HG03520 (cell line): Measurements from ENCODE around the gene SLC30A2.

ENCODE experiments used
- ATAC-seq: cut with Tn5 transposase; IDR thresholded peaks from one replicate; pipeline ENCODE4 v1.9.1; 2021; ENCODE audit warnings: mild to moderate bottlenecking, moderate library complexity; ENCODE audit not compliant: unreplicated experiment

Gene SLC30A2

GRCh38 chr1:26025060-26025459, 20.9 kb downstream of the SLC30A2 start:
- no peak for ATAC-seq

DNA sequence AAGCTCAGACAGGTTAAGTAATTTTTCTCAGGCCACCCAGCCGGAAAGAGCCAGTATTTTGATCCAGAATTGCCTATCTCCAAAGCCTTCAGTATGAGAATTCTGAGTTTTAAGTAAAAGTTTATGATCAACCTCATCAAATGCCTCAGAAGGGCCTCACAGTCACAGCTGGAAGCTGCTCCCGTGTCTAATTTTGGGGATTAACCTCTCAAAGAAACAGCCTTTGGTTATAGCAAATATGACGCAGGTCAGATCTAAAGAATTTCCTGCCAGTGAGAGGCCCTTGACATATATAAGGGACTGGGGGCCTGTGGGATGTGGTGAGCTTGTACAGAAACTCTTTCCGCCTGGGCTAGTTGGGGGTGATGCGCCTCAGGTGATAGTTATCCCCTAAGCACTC, 22.1 kb downstream of the SLC30A2 start:
- no peak for ATAC-seq

GRCh38 chr1:26023009-26023408, 22.9 kb downstream of the SLC30A2 start:
- ATAC-seq, result no peak

DNA sequence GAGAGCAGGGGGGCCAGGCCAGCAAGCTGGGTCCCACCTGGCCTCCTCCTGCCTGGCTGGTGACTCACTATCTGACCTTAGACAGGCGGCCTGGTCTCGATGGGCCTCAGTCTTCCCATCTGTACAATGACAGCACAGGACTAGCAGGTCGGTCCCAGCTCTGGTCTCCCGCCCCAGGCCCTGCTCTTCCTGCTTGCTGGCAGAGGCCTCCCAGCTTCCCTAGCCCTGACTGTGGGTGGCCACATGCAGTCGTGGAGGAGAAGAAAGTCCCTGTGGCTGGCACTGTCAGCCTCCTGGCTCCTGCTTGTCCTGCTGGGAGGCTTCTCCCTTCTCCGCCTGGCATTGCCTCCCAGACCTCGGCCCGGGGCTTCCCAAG, 23.5 kb downstream of the SLC30A2 start:
- ATAC-seq, result no peak

GRCh38 chr1:26021647-26022403, 24.1 kb downstream of the SLC30A2 start, which contains the start of gene EXTL1:
TSS of gene EXTL1 (plus strand) at chr1:26021775. CDS start at chr1:26022647, 872 bp downstream.
- ATAC-seq, result no peak

DNA sequence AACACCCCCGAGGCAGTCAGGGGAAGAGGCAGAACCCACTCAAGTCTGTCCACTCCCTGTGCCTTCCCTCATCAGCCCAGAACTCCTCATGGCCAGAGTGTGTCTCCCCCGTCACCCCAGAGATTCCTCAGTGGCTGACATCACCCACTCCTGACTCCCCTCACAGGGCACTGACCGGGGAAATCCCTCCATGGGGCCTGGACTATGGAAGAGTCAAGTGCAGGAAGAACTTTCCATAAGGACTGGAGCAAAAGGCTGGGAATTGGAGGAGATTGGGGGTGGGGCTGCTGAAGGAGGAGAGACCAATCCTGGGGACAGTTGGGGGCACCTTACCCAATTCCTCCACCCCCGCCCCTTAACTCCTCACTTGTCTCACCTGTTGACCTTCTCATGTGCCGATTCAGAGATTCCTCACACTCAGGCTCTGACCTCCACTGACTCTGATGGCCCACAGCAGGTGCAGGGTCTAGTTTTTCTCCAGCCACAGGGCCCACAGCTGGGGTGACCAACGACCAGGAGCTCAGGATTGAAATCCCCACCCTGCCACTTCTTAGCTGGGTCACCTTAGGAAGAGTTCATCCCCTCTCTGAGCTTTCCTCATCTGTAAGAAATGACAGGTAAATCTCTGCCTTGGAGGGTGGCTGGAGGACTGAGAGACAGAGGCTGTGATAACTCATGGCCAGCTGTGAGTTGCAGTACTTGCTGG, 24.8 kb downstream of the SLC30A2 start:
- no peak for ATAC-seq

- ATAC-seq, result no peak
Measured at GRCh38 chr1:26020330-26020768, 25.6 kb downstream of the SLC30A2 start.

GRCh38 chr1:26019641-26020315, 26.1 kb downstream of the SLC30A2 start:
- no peak for ATAC-seq

- no peak for ATAC-seq
Measured at GRCh38 chr1:26017606-26018005, 28.3 kb downstream of the SLC30A2 start.

- no peak for ATAC-seq
Measured at GRCh38 chr1:26016953-26017545, 28.9 kb downstream of the SLC30A2 start.

- no peak for ATAC-seq
Measured at GRCh38 chr1:26016258-26016952, 29.5 kb downstream of the SLC30A2 start.

GRCh38 chr1:26015358-26015757, 30.6 kb downstream of the SLC30A2 start:
- no peak for ATAC-seq

DNA sequence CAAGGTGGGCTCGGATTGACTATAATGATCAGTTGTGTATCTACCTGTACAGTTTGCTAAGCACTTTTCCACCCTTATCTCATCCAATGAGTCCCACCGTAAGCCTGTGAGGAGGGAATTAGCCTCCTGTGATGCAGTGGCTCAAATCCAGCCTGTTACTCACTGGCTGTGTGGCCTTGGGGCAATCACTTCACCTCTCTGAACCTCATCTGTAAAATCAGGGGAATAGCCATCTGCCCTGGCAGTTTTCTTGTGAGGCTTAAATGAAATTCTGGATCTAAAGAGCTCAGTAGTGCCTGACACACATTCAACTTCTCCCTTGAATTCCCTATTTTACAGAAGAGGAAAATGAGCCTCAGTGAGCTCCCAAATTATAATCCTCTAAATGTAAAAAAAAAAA, 31.7 kb downstream of the SLC30A2 start:
- no peak for ATAC-seq

DNA sequence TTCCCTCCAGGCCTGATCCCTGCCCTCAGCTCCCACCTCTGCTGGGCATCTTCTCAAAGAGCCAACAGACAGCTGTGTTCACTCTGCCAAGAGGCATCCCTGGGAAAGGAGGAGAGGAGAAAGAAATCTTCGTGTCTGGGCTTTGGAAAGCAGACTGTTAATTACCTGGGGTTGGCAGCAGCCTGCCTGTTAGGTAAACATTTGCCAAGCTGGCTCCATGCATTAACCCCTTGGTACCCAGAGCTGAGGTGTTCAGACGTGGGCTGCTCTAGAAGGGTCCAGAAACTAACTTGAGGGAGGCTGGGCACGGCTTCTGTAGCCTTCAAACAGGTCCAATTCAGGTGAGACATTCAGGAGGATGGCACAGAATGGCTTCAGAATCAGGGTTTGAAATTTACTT, 33.1 kb downstream of the SLC30A2 start:
- no peak for ATAC-seq

DNA sequence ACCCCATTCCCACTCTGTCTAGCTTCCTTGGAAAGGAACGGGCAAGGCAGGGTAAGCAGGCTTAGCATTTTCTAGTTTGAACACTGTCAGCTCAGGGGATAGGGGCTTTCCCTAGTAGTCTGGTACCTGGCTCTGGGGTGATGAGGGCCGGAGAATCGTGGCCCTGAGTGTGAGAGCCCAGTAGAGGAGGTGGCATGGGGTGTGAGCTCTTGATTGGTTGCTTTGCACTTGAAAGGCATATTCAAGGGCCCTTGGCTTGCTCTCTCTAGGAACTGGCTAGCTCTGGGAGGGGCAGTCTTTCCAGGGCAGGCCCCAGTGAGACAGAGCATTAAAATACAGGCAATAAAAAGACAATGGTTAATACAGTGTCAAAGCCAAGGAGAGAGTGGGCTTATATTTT, 35.1 kb downstream of the SLC30A2 start:
- no peak for ATAC-seq

- no peak for ATAC-seq
Measured at GRCh38 chr1:26009796-26010447, 36.0 kb downstream of the SLC30A2 start.

- no peak for ATAC-seq
Measured at GRCh38 chr1:26006710-26007109, 39.2 kb downstream of the SLC30A2 start.

DNA sequence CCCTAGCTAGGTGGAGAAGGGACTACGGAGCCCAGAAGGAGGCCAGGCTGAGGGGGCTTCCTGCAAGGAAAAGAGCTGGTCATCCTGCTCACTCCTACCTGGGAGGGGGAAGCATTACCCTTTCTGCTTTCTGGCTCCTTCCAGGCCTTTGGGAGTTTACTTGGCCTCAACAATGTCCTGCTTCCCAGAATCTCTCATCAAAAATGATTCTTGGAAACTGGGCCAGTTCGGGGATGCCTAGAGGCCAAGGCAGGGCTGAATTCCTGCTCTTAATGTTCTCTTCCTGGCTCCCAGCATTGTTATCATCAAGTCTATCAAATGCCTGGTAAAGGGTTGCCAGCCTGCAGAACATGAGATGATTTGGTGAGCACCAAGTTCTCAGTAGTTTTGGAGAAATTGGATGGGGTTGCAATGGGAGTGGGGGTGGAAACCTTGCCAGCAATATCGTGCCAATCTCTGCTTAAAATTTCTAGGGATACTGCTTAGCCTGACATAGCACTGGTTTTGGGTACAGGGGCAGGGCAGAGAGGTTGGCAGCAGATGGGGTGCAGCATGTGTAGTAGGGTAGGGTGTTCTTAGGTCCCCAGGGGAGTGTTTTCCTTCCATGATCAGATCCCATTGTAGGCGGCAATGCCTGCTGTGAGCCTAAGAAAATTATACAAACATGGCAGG, 40.3 kb downstream of the SLC30A2 start:
- ATAC-seq, result no peak

GRCh38 chr1:26003756-26004155, 42.2 kb downstream of the SLC30A2 start:
- no peak for ATAC-seq

- ATAC-seq, result no peak
Measured at GRCh38 chr1:26003262-26003661, 42.7 kb downstream of the SLC30A2 start.
